HG03139 (cell line): Measurements from ENCODE around the gene CPAMD8.

Source experiments
- ATAC-seq: cut with Tn5 transposase; IDR thresholded peaks from one replicate; pipeline ENCODE4 v1.9.1; 2021; ENCODE audit not compliant: unreplicated experiment

Gene CPAMD8

GRCh38 chr19:16895467-16896145, 131.0 kb downstream of the CPAMD8 start:
- no peak for ATAC-seq

- ATAC-seq = no peak
Measured at GRCh38 chr19:16894080-16894479, 132.5 kb downstream of the CPAMD8 start.

GRCh38 chr19:16893686-16893989, 133.0 kb downstream of the CPAMD8 start:
- no peak for ATAC-seq

GRCh38 chr19:16892868-16893685, 133.5 kb downstream of the CPAMD8 start:
- no peak for ATAC-seq

GRCh38 chr19:16892436-16892835, 134.2 kb downstream of the CPAMD8 start:
- no peak for ATAC-seq

GRCh38 chr19:16891696-16892382, 134.8 kb downstream of the CPAMD8 start:
- ATAC-seq = no peak

GRCh38 chr19:16890461-16891184, 136.0 kb downstream of the CPAMD8 start:
- no peak for ATAC-seq

- ATAC-seq = no peak
Measured at GRCh38 chr19:16889883-16890460, 136.6 kb downstream of the CPAMD8 start.

GRCh38 chr19:16889366-16889882, 137.2 kb downstream of the CPAMD8 start:
- ATAC-seq = no peak

- ATAC-seq = no peak
Measured at GRCh38 chr19:16888629-16889365, 137.8 kb downstream of the CPAMD8 start, which contains the start of gene F2RL3. Gene F2RL3, plus strand, starts transcription at chr19:16888999. Its CDS starts 191 bp downstream, at chr19:16889190.

GRCh38 chr19:16887353-16888265, 139.0 kb downstream of the CPAMD8 start:
- ATAC-seq = no peak

- ATAC-seq = no peak
Measured at GRCh38 chr19:16886305-16886880, 140.2 kb downstream of the CPAMD8 start.

- no peak for ATAC-seq
Measured at GRCh38 chr19:16885166-16885565, 141.4 kb downstream of the CPAMD8 start.

- ATAC-seq = no peak
Measured at GRCh38 chr19:16883522-16883921, 143.1 kb downstream of the CPAMD8 start.

GRCh38 chr19:16882146-16882545, 144.5 kb downstream of the CPAMD8 start:
- no peak for ATAC-seq

GRCh38 chr19:16880884-16881554, 145.6 kb downstream of the CPAMD8 start:
- ATAC-seq = no peak

- ATAC-seq = no peak
Measured at GRCh38 chr19:16878181-16878965, 148.2 kb downstream of the CPAMD8 start.
